ENCODE data around the gene DESI2.

- TF ChIP-seq, protein P1, sequence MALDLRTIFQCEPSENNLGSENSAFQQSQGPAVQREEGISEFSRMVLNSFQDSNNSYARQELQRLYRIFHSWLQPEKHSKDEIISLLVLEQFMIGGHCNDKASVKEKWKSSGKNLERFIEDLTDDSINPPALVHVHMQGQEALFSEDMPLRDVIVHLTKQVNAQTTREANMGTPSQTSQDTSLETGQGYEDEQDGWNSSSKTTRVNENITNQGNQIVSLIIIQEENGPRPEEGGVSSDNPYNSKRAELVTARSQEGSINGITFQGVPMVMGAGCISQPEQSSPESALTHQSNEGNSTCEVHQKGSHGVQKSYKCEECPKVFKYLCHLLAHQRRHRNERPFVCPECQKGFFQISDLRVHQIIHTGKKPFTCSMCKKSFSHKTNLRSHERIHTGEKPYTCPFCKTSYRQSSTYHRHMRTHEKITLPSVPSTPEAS (tag by site-specific recombination; IDR thresholded peaks at IDR 0.05) = no peak
- TF ChIP-seq CTCF (tag by site-specific recombination; IDR thresholded peaks at IDR 0.05) (no peak), KLF16 (tag by site-specific recombination; IDR thresholded peaks at IDR 0.05) (no peak)
- TF ChIP-seq, protein P2, sequence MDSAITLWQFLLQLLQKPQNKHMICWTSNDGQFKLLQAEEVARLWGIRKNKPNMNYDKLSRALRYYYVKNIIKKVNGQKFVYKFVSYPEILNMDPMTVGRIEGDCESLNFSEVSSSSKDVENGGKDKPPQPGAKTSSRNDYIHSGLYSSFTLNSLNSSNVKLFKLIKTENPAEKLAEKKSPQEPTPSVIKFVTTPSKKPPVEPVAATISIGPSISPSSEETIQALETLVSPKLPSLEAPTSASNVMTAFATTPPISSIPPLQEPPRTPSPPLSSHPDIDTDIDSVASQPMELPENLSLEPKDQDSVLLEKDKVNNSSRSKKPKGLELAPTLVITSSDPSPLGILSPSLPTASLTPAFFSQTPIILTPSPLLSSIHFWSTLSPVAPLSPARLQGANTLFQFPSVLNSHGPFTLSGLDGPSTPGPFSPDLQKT (IDR thresholded peaks at IDR 0.05; ENCODE audit: borderline replicate concordance, low read depth, low read length) = no peak
These were observed 75.0 kb downstream of the DESI2 start for GRCh38 chr1:244727871-244728474.

Data from HEK293 (cell line).